ENCODE results near the gene ITLN2.

- no peak for TF ChIP-seq EZH2 (IDR thresholded peaks at IDR 0.05; ENCODE audit: insufficient read depth, poor library complexity, severe bottlenecking)
- TF ChIP-seq EZH2phosphoT487 (IDR thresholded peaks at IDR 0.05; ENCODE audit: insufficient read depth, low read depth), result no peak
Measured at GRCh38 chr1:160905617-160905989, 49.0 kb downstream of the ITLN2 start.
